Measurements from ENCODE around the gene SCNN1A.

The SCNN1A gene

DNA sequence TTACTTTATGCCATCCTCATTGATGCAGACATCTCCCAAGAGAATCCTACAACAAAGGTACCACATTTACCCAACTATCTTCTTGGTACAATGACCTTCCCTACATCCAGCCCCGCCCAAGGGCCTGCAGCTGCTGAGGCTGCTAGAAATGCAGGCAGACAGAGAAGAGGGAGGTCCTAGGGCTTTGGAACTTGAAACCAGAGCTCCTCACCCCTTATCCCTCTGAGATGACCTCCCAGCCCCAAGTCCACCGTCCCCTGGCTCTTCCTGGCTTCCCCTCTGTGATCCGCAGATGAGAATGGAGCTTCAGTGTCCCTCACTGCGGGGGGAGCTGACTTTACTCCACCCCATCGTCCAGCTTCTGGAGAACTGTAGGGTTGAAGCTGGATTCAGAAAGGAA lies 31.8 kb downstream of the SCNN1A start:
- Histone ChIP-seq H3K27ac (peak overlapping the region; percentile 97), H3K9me3 (no peaks in the 10 kb centered on the region), H3K4me3 (ENCODE audit: low read depth in 1 of 2, low read length in 1 of 2) (no peak overlapping the region), H3K4me1 (ENCODE audit: control insufficient read depth in 1 of 2, insufficient read depth in 1 of 2, low read depth in 1 of 2, low read length in 1 of 2) (peaks cover 62 to 81% of the 10 kb centered on the region in 2 experiments), H3K27me3 (no peaks in the 10 kb centered on the region), H3K36me3 (peaks cover 13% of the 10 kb centered on the region)
- TF ChIP-seq, protein P1, sequence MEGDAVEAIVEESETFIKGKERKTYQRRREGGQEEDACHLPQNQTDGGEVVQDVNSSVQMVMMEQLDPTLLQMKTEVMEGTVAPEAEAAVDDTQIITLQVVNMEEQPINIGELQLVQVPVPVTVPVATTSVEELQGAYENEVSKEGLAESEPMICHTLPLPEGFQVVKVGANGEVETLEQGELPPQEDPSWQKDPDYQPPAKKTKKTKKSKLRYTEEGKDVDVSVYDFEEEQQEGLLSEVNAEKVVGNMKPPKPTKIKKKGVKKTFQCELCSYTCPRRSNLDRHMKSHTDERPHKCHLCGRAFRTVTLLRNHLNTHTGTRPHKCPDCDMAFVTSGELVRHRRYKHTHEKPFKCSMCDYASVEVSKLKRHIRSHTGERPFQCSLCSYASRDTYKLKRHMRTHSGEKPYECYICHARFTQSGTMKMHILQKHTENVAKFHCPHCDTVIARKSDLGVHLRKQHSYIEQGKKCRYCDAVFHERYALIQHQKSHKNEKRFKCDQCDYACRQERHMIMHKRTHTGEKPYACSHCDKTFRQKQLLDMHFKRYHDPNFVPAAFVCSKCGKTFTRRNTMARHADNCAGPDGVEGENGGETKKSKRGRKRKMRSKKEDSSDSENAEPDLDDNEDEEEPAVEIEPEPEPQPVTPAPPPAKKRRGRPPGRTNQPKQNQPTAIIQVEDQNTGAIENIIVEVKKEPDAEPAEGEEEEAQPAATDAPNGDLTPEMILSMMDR (IDR thresholded peaks at IDR 0.05), result no peak

DNA sequence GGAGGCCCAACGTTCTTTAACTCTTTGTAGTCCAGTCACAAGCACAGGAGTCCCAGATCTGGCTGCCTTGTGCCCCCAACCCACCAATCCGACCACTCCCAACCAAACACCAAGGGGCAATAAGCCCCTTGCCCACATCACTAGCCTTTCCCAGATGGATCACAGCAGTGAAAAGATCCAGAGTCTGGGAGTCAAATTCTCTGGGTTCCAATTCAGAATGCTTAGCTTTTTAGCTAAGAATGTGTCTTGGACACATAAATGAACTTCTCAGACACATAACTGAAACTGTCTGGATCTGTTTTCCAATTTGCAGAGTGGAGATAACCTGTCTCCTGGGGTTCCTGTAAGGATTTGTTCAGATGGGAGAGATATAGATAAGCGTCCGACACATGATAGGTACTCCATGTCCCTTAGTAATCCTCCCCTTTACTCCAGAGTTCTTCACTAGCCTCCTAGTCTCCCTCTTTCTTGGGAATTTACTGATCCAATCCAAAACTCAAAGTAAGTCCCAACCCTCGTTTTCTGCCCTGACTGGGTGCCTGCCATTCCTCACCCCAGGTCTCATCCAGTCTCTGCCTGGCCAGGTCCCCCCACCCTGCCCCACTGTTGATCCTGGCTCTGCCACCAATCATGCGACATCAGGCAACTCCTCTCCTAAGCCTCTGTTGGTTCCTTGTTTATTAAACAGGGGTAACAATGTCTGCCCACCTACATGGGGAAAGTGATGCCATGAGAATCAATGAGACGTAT lies 33.0 kb downstream of the SCNN1A start:
- no peaks in the 10 kb centered on the region for H3K9me3 ChIP-seq
- H3K27ac ChIP-seq, result peak overlapping the region; percentile 97
- H3K36me3 ChIP-seq, result peaks cover 24% of the 10 kb centered on the region
- H3K4me3 ChIP-seq (ENCODE audit: low read depth in 1 of 2, low read length in 1 of 2), result peak overlapping the region; percentile 88 to 94
- H3K4me1 ChIP-seq (ENCODE audit: control insufficient read depth in 1 of 2, insufficient read depth in 1 of 2, low read depth in 1 of 2, low read length in 1 of 2), result peaks cover 64 to 83% of the 10 kb centered on the region in 2 experiments
- TF ChIP-seq, protein P1 (IDR thresholded peaks at IDR 0.05), result no peak
- no peaks in the 10 kb centered on the region for H3K27me3 ChIP-seq

DNA sequence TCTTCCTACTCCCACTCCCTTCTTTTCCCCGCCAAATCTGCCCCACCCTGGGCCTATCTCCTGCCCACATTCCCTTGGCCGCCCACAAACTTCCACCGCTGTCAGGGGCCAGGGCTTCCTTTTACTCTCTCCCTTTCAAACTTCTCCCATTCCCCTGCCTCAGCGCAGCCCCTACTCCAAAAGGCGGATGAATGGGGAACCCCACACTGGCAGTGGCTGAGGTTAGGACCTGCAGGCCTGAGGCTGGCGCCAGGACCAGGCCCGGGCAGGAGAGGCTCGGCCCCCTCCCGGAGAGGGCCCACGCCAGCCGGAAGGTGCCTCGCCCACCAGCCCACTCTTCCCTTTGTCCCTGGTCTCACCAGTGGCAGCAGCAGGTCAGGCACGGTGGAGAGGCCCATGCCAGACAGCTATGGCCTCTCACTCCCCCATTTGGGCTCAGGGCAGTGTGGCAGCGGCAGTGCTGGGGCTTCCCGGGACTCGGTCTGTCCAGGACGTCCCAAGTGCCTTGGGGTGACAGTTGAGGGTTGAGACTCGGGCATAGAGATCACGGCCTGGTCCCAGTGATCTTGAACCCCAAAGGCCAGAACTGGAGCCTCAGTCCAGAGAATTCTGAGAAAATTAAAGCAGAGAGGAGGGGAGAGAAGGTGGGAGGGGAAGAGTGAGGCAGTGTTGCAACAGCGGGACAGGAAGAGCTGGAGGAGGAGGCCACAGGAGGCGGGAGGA lies 33.8 kb downstream of the SCNN1A start, which contains the start of gene TNFRSF1A:
Gene TNFRSF1A, minus strand, starts transcription at position 660 of the 723 bp plus-strand sequence. Its CDS starts 262 bp downstream, at position 398.
- Histone ChIP-seq H3K27me3 (no peaks in the 10 kb centered on the region), H3K4me1 (ENCODE audit: control insufficient read depth in 1 of 2, insufficient read depth in 1 of 2, low read depth in 1 of 2, low read length in 1 of 2) (peaks cover 63 to 83% of the 10 kb centered on the region in 2 experiments), H3K36me3 (peaks cover 27% of the 10 kb centered on the region), H3K27ac (peak within 1 kb of the TSS; percentile 97), H3K9me3 (no peaks in the 10 kb centered on the region), H3K4me3 (ENCODE audit: low read depth in 1 of 2, low read length in 1 of 2) (peak within 1 kb of the TSS; percentile 88 to 94)
- TF ChIP-seq, protein P1 (IDR thresholded peaks at IDR 0.05), result no peak

DNA sequence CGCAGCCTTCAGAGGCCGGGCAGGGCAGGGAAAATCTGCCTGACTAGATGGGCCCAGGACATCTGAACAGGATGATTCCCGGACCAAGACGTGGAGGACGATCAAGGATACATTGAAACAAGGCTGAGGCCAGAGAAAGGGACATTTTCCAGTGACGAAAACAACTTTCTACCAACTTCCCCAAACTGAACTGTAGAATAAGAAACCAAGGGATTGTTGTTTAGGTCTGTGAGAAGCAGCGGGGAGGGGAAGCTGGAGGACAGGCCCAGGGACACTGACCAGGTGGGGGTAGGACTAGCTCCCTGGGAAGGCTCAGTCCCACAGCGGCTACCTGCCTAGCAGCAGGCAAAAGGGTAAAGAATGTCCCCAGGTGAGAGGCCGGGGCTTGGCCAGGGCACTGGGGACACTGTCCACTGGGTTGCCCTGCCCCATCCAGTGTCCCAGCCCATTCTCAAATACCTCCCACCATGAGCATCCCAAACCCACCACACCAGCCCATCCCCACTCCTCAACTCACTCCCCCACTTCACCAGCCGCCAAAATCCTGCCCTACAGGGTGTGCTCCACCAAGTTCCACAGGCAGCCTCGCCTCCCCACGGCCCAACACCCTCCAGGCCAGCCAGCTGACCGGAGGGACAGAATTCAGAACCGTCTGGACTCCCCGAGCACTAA lies 34.5 kb downstream of the SCNN1A start:
- Histone ChIP-seq H3K27ac (peak overlapping the region; percentile 97), H3K27me3 (no peaks in the 10 kb centered on the region), H3K9me3 (no peaks in the 10 kb centered on the region), H3K4me3 (ENCODE audit: low read depth in 1 of 2, low read length in 1 of 2) (peak overlapping the region; percentile 88 to 94), H3K4me1 (ENCODE audit: control insufficient read depth in 1 of 2, insufficient read depth in 1 of 2, low read depth in 1 of 2, low read length in 1 of 2) (peaks cover 63 to 83% of the 10 kb centered on the region in 2 experiments), H3K36me3 (peaks cover 27% of the 10 kb centered on the region)
- TF ChIP-seq, protein P1 (IDR thresholded peaks at IDR 0.05), result no peak

DNA sequence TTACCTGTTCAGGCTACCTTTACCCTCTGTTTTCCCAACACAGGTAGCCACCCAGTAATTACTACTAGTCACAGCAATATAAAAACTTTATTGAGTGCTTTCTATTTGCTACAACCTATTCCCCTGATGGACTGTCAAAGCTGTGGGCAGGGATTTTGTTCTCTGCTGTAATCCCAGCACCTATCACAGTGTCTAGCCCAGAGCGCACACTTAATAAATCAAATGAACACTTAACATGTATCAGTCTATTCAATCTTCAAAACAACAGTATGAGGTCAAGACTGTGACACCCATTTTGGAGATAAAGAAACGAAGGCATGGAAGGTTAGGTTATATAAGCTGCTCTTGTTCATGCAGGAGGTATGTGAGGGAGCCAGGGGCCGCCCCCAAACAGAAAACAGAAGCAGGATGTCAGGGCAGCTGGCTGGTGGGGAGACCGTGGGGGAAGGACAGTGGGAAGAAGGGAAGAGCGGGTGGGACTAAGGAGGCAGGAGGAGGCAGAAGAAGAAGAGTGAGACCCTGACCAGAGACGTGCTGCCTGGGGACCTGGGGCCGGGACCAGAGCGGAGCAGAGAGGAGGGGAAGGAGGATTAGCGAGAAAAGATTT lies 35.2 kb downstream of the SCNN1A start:
- Histone ChIP-seq H3K4me1 (ENCODE audit: control insufficient read depth in 1 of 2, insufficient read depth in 1 of 2, low read depth in 1 of 2, low read length in 1 of 2) (peaks cover 63 to 83% of the 10 kb centered on the region in 2 experiments), H3K4me3 (ENCODE audit: low read depth in 1 of 2, low read length in 1 of 2) (peak overlapping the region; percentile 88 to 94), H3K36me3 (peaks cover 29% of the 10 kb centered on the region), H3K9me3 (no peaks in the 10 kb centered on the region), H3K27ac (peak overlapping the region; percentile 97), H3K27me3 (no peaks in the 10 kb centered on the region)
- TF ChIP-seq, protein P1 (IDR thresholded peaks at IDR 0.05), result no peak

All from neutrophil (primary cell).